NAMALWA (cell line): ENCODE measurements around the gene PTPMT1.

ENCODE experiments used
- DNase-seq: peaks from one replicate; pipeline ENCODE4 v3.0.0-alpha.2; 2015; ENCODE audit warnings: low spot score

The PTPMT1 gene

GRCh38 chr11:47615249-47615648 is 49.9 kb downstream of the PTPMT1 start:
- DNase-seq: no peak

GRCh38 chr11:47616726-47617416 is 51.5 kb downstream of the PTPMT1 start:
- DNase-seq: peak; percentile 51

GRCh38 chr11:47617417-47617809 is 52.0 kb downstream of the PTPMT1 start:
- no peak for DNase-seq

GRCh38 chr11:47620836-47621378 is 55.5 kb downstream of the PTPMT1 start:
- DNase-seq: no peak
